NCI-H1694 treated with DMSO at 0.1 percent for 48 hours (cell line): Measurements from ENCODE around the gene GOT1.

ENCODE experiments used
- DNase-seq: peaks from one replicate; lab custom pipeline; 2025; lab: John Stamatoyannopoulos, UW

GOT1 gene

DNA sequence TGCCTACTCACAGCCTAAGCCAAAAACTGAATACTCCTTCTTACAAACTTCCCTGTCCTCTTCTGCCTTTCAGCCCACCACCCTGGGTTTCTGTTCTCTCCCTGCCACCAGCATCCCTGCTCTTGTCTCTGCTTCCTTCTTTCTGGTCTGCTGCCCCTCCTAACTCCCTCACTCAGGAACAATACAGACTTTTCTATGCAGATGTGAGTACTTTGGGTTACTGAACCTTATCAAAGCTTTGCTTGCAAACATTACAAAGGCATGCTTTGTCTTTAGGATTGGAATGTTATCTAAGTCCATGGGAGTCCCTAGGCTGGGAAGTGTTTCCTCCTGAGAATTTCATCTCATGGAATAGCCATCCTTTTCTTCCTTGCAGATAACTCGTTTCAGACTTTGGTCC, 72.3 kb downstream of the GOT1 start:
- no peak for DNase-seq

DNA sequence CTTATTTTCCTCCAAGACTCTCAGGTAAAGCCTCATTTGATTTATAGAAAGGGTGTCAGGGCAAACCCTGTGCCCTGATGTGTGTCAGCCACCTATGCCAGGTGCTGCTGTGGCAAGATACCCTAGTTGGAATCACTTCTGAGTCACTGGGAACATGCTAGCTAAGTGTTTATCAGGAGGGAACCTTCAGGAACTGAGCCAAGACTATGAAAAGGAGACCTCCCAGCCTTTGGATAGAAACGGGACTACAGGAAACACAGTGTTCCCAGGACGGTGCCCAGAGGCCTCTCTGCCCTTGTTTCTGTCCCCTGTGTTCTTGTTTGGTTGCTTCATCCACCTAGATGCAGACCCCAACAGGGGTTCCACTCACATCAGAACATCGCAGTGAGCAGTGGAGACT, 72.7 kb downstream of the GOT1 start:
- no peak for DNase-seq

DNA sequence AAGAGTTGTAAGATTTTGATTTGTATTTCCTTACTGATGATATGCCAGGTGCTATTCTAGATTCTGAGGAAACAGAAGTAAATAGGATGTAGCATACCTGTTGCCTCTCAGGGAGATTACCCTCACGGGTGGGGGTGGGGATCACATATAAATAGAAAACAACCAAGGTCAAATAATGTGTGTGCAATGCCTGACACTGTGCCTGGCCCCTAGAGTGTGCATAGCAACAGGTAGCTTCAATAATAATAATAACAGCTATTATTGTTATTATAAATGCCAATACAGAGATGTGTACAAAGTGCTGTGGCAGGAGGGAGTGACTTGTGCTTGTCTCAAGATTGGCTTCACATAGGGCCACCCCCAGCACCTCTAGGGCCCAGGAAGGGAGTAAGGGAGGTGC, 77.2 kb downstream of the GOT1 start:
- DNase-seq: no peak

DNA sequence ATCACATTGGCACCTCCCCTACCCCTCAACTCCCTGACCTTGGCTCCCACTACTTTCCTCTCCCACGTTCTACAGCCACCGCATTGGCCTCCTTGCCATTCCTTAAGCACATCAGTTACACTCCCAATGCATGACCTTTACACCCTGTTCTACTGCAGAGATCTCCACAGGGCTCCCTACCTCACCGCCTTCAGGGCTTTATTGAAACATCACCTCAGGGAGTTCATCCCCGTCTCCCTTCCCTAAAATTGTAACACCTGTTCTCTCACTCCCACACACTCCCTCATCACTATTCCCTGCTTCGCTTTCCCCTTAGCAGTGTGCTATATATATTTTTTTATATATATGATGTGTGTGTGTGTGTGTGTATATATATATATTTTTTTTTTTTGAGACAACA, 82.8 kb downstream of the GOT1 start:
- DNase-seq: no peak
